GM12874 (cell line): ENCODE results near the gene KRT13.

Experiments
- CTCF ChIP-seq: IDR thresholded peaks from 2 replicates; pipeline ENCODE4 v1.5.1; 2011; ENCODE audit warnings: low read depth, mild to moderate bottlenecking, control low read depth, low read length, moderate library complexity; ENCODE audit not compliant: insufficient read depth

Gene KRT13

GRCh38 chr17:41476866-41477815 lies 28.3 kb downstream of the KRT13 start:
- no peak for TF ChIP-seq CTCF

GRCh38 chr17:41475421-41475820 lies 30.0 kb downstream of the KRT13 start:
- TF ChIP-seq CTCF: no peak

GRCh38 chr17:41474863-41475262 lies 30.5 kb downstream of the KRT13 start:
- TF ChIP-seq CTCF: no peak

- no peak for TF ChIP-seq CTCF
Measured at GRCh38 chr17:41468346-41468745, 37.1 kb downstream of the KRT13 start.

GRCh38 chr17:41467561-41467960 lies 37.9 kb downstream of the KRT13 start:
- TF ChIP-seq CTCF: no peak

- no peak for TF ChIP-seq CTCF
Measured at GRCh38 chr17:41466988-41467387, 38.4 kb downstream of the KRT13 start, which contains the start of gene KRT32. Gene KRT32, minus strand, starts transcription at chr17:41467386. Its CDS starts 61 bp downstream, at chr17:41467325.

GRCh38 chr17:41464682-41465081 lies 40.7 kb downstream of the KRT13 start:
- TF ChIP-seq CTCF: no peak
